ENCODE results near the gene SYNE2.
"Not testable (repeated sequence)": the region's sequence is repeated elsewhere in the genome, so short reads cannot be mapped to it uniquely, and the experiment has no call there.

SYNE2 gene

GRCh38 chr14:63870753-63871037, 17.9 kb downstream of the SYNE2 start:
- DNase-seq, result not testable (repeated sequence)

- DNase-seq, result no peak
These were observed 21.4 kb downstream of the SYNE2 start for GRCh38 chr14:63874223-63874622.

- no peak for DNase-seq
These were observed 22.5 kb downstream of the SYNE2 start for GRCh38 chr14:63875311-63875710.

- DNase-seq, result no peak
These were observed 24.7 kb downstream of the SYNE2 start for GRCh38 chr14:63877550-63877939.

GRCh38 chr14:63878052-63878451, 25.2 kb downstream of the SYNE2 start:
- no peak for DNase-seq

- no peak for DNase-seq
These were observed 26.0 kb downstream of the SYNE2 start for GRCh38 chr14:63878792-63879191.

DNA sequence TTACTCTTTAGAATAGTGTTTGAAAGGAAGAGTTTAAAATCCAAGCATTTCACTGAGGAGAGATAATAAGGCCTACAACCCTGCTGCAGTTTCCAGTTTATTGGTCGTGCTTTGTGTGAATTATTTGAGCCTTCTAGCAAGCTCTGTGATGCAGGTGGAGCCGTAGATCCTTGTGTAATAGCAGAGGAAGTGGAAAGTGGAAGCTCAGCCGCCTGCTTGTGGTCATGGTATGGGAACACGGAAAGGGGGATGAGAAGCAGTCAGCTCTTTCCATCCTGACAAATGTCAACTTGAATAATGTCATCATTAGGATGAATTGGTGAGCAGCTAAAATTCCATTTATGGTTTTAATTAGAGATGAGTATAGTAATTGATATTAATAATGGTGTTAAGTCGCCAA, 29.1 kb downstream of the SYNE2 start:
- DNase-seq, result no peak

GRCh38 chr14:63887899-63888298, 35.1 kb downstream of the SYNE2 start:
- no peak for DNase-seq

- no peak for DNase-seq
These were observed 37.7 kb downstream of the SYNE2 start for GRCh38 chr14:63890553-63890952.

DNA sequence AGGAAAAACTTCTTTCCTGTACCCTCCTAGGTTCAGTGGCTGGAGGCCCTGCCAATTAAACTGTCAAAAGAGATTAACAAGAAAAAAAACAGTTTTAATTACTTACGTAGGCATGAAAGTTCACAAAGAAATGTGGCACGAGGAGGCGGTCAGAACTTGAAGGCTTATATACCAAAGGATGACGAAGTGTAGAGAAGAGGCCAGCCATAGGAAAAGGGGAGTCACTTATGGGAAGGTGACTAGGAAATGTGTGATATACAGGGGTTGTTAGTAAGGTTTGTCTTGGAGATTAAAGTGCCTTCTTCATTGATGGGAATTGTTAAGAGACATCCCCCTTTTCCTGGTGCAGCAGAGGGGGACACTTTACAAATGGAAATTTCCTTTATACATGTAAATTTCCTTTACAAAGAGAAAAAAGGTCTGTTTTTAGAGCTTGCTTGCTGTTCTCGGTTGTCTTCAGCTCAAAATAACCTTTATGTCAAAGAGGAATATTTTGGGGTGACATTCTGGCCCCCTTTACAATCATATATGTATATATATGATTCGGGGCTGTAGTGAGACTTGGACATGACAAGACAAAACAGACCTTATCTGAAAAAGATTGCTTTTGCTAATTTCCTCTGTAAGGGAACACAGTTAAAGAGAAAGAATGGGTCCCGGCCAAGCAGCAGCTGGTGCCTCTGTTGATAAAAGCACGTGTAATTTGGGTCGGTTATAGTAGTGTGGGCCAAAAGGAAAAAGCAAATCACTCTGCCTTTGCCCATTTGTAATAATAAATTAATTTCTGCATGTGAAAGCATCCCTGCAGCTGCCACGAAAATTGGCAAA, 38.6 kb downstream of the SYNE2 start:
- DNase-seq, result no peak

DNA sequence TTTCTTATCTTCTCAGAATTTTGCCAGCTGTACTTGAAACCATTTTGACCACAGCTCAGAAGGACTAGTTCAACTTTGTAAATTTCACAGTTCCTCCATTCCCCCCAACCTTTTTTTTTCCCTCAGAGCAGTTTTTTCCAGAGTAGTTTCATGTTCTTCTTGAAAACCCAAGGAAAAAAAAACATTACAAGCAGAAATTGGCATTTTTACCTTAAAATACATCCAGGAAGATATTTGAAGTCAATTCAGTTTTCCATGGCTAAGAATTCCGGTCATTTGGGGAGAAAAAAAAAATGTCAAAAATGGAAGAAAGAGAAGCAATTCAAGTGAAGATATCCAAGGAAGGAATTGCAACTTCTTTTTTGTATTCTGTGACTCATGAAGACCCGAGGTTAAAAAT, 39.5 kb downstream of the SYNE2 start:
- no peak for DNase-seq

DNA sequence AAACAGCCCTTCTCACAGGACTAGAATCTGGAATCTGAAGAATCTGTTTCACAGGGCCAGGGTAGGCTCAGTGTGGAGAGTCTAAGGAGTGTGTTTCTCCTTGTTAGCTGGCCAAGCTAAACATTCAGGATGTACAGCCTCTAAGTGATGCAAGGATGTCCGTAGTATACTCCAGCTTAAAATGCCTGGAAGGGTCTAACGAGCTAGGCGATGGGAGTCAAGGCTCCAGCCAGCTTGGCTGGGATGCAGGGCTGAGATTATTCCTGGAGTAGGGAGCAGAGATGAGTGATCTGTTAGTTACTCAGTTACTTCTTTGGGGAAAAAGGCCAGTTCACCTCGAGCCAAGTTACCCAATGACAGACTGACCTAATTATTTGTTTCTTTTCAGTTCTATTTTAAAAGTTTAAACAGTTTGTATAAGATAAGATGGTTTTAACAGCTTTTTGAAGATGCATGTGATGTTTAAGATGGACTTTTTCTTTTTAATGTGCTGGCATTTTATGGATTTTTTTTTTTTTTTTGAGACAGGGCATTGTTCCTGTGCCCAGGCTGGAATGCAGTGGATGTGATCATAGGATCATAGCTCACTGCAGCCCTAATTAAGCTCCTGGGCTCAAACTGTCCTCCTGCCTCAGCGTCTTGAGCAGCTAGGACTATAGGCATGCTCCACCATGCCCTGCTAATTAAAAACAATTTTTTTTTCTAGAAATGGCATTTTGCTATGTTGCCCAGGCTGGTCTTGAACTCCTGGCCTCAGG, 41.1 kb downstream of the SYNE2 start:
- DNase-seq, result no peak

GRCh38 chr14:63895510-63895909, 42.7 kb downstream of the SYNE2 start:
- DNase-seq, result peak; percentile 6

GRCh38 chr14:63896278-63896720, 43.5 kb downstream of the SYNE2 start:
- DNase-seq, result no peak

DNA sequence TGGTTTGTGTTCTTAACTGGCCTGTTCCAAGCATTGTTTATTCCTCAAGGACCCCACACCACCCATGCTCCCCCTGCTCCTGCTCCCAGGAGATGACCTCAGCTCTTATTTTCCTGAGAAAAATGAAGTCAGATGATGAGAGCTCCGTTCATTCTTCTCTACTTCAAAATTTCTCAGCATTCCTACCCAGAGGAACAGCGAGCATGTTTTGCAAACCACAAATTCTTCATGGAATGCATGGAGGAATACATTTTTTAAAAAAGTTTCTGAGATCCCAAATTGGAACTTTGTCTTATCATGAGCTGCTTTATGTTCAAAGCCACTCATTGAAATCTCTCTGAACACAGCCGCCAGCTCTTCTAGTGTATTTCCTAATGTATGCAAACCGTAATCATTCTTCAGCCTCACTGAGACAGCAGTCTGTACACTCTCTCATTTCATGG, 44.9 kb downstream of the SYNE2 start:
- DNase-seq, result no peak

GRCh38 chr14:63899953-63900352, 47.1 kb downstream of the SYNE2 start:
- no peak for DNase-seq

DNA sequence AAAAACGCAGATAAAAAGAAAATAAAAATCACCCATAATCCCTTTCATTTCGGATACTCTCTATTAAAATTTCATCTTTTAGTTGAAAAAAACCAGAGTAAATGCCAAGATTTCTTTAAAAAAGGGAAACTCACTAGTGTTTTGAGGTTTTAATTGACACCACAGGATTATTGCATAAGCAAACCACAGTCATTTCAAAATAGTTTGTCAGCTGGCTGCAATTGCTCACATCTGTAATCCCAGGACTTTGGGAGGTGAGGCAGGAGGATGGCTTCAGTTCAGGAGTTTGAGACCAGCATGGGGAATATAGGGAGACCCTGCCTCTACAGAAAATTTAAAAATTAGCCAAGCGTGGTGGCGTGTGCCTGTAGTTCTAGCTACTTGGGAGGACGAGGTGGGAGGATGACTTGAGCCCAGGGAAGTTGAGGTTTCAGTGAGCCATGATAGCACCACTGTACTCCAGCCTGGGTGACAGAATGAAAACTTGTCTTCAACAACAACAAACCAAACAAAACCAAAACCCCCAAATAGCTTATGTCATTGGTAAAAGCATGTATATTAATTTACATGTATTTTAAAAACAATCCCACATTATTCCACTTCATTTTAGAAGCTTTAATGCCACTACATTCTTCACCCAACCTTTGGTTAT, 48.8 kb downstream of the SYNE2 start:
- no peak for DNase-seq

- no peak for DNase-seq
These were observed 49.7 kb downstream of the SYNE2 start for GRCh38 chr14:63902375-63902976.

DNA sequence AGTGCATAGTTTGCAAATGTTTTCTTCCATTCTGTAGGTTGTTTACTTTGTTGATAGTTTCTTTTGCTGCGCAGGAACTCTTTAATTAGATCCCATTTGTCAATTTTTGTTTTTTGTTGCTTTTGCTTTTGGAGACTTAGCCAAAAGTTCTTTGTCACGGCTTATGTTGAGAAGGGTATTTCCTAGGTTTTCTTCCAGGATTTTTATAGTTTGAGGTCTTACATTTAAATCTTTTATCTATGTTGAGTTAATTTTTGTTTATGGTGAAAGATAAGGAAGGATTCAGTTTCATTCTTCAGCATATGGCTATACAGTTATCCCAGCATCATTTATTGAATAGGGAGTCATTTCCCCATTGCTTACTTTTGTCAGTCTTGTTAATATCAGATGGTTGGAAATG, 51.9 kb downstream of the SYNE2 start:
- DNase-seq, result no peak

DNA sequence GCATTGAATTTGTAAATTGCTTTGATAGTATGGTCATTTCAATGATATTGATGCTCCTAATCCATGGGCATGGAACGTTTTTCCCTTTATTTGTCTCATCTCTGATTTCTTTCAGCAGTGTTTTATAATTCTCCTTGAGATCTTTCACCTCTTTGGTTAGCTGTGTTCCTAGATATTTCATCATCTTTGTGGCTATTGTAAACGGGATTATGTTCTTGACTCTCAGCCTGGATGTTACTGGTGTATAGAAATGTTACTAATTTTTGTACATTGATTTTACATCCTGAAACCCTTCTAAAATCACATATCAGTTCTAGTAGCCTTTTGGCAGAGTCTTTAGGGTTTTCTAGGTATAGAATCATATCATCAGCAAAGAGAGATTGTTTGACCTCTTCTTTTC, 52.6 kb downstream of the SYNE2 start:
- DNase-seq, result no peak

- no peak for DNase-seq
These were observed 56.0 kb downstream of the SYNE2 start for GRCh38 chr14:63908667-63909264.

- no peak for DNase-seq
These were observed 57.2 kb downstream of the SYNE2 start for GRCh38 chr14:63909984-63910383.
